BJ (cell line): Measurements from ENCODE around the gene ZNF521. TPM values are rescaled to one million over a fixed set of nuclear protein-coding genes. Genes with fewer than 3 reads are reported as not detected.

ENCODE experiments used
- CTCF ChIA-PET: fragments of 350-600 bp; formaldehyde crosslinking; extraction: SDS; loops from one replicate; lab custom pipeline; 2021; ENCODE audit warnings: antibody characterized with exemption, inconsistent platforms; lab: Yijun Ruan, JAX
- POLR2A ChIA-PET: fragments of 300-600 bp; sonication (Branson Sonifier 250); formaldehyde crosslinking; extraction: SDS; loops from one replicate; lab custom pipeline; 2021; ENCODE audit warnings: antibody characterized with exemption; lab: Charles Lee
- DNase-seq: peaks from one replicate; pipeline ENCODE4 v3.0.0-alpha.2; 2011; ENCODE audit warnings: low read depth
- H3K27me3 ChIP-seq: 2 replicates; pipeline ENCODE4 v1.6.0; 2011; ENCODE audit warnings: low read length; ENCODE audit not compliant: control insufficient read depth, insufficient read depth
- H3K36me3 ChIP-seq: 2 replicates; pipeline ENCODE4 v1.5.1; 2011; ENCODE audit warnings: low read length; ENCODE audit not compliant: control insufficient read depth, insufficient read depth
- H3K4me3 ChIP-seq: 2 replicates; pipeline ENCODE4 v1.5.1; 2011; ENCODE audit warnings: low read depth, mild to moderate bottlenecking, control low read depth, low read length
- polyA plus RNA-seq: library from polyadenylated mRNA; depleted of rRNA; stranded (reverse); fragments of >200 nt; gene quantifications from 2 replicates; pipeline ENCODE4 v1.2.3, GENCODE V29; 2011
- TF ChIP-seq, protein P1 (sequence below): IDR thresholded peaks from 2 replicates; pipeline ENCODE4 v1.5.1; 2011; ENCODE audit warnings: low read depth, mild to moderate bottlenecking, control low read depth, inconsistent platforms, low read length, moderate library complexity; ENCODE audit not compliant: insufficient read depth

Gene ZNF521
- polyA plus RNA-seq, 1 experiment: 29.3 TPM

- no peaks in the 10 kb centered on the region for H3K27me3 ChIP-seq
- POLR2A ChIA-PET: interaction anchor here (0.7 kb wide), 1 partner anchor 24 kb away, joined by 4 read pairs; no protein-coding TSS in a partner anchor
- CTCF ChIA-PET: interaction anchor here (0.7 kb wide), 1 partner anchor 572 kb away, joined by 3 read pairs; no protein-coding TSS in a partner anchor
Observed at GRCh38 chr18:25308381-25308780, 43.6 kb downstream of the ZNF521 start.

GRCh38 chr18:25307192-25307591 is 44.8 kb downstream of the ZNF521 start:
- no peak overlapping the region for H3K4me3 ChIP-seq
- H3K27me3 ChIP-seq: no peaks in the 10 kb centered on the region
- TF ChIP-seq, protein P1, sequence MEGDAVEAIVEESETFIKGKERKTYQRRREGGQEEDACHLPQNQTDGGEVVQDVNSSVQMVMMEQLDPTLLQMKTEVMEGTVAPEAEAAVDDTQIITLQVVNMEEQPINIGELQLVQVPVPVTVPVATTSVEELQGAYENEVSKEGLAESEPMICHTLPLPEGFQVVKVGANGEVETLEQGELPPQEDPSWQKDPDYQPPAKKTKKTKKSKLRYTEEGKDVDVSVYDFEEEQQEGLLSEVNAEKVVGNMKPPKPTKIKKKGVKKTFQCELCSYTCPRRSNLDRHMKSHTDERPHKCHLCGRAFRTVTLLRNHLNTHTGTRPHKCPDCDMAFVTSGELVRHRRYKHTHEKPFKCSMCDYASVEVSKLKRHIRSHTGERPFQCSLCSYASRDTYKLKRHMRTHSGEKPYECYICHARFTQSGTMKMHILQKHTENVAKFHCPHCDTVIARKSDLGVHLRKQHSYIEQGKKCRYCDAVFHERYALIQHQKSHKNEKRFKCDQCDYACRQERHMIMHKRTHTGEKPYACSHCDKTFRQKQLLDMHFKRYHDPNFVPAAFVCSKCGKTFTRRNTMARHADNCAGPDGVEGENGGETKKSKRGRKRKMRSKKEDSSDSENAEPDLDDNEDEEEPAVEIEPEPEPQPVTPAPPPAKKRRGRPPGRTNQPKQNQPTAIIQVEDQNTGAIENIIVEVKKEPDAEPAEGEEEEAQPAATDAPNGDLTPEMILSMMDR: no peak
- H3K36me3 ChIP-seq: no peaks in the 10 kb centered on the region
- ChIA-PET CTCF (interaction anchor here (0.8 kb wide), 1 partner anchor 19 kb away, joined by 3 read pairs; no protein-coding TSS in a partner anchor), POLR2A (no interaction called here)
- DNase-seq: no peak

More at GRCh38 chr18:25308381-25308780, 43.6 kb downstream of the ZNF521 start:
- no peaks in the 10 kb centered on the region for H3K36me3 ChIP-seq
- TF ChIP-seq, protein P1: no peak
- no peak for DNase-seq
- H3K4me3 ChIP-seq: no peak overlapping the region

DNA sequence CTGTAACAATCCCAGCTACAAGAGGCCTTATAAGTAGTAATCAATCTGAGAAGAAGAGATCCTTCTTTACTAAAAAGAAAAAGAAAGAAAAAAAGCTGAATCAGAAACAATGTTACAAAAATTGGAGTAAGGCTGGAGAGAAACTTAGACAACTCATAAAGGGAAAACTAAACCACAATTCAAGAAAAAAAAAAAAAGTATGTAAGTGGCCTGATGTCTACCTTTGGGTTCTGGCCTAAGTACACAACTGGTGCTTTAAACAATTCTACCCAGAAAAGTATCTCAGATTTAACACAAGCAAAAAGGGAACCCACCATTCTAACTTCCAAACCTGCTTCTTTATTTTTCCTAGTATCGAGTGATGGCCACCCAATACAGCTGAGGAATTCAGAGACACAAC is 45.3 kb downstream of the ZNF521 start:
- H3K36me3 ChIP-seq: no peaks in the 10 kb centered on the region
- CTCF ChIA-PET: interaction anchor here (0.8 kb wide), 1 partner anchor 20 kb away, joined by 3 read pairs; no protein-coding TSS in a partner anchor
- POLR2A ChIA-PET: no interaction called here
- no peaks in the 10 kb centered on the region for H3K27me3 ChIP-seq
- no peak for DNase-seq
- no peak overlapping the region for H3K4me3 ChIP-seq
- TF ChIP-seq, protein P1: no peak

DNA sequence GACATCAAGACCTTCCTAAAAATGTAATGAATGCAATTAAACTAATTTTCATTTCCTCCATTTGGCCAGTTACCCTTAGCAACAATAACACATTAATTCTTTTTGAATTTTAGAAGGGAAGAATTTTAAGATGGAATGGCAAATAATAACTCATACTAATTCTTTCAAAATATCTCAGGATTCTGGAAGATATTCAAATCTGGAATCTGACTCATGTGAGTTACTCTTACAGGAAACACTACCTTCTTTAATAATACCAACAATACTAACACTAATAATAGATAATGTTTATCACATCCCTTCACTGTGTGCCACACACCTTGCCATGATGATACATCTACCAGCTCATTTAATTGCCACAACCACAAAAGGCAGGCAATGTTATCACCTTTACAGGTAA is 46.4 kb downstream of the ZNF521 start:
- TF ChIP-seq, protein P1: no peak
- CTCF ChIA-PET: interaction anchor here (0.5 kb wide), 1 partner anchor 21 kb away, joined by 3 read pairs; no protein-coding TSS in a partner anchor
- no peak for DNase-seq
- Histone ChIP-seq H3K36me3 (no peaks in the 10 kb centered on the region), H3K4me3 (no peak overlapping the region), H3K27me3 (no peaks in the 10 kb centered on the region)
- POLR2A ChIA-PET: no interaction called here

- no peak for DNase-seq
- H3K27me3 ChIP-seq: no peaks in the 10 kb centered on the region
- H3K36me3 ChIP-seq: no peaks in the 10 kb centered on the region
- TF ChIP-seq, protein P1: no peak
- ChIA-PET POLR2A (no interaction called here), CTCF (no interaction called here)
- no peak overlapping the region for H3K4me3 ChIP-seq
Observed at GRCh38 chr18:25300492-25300891, 51.5 kb downstream of the ZNF521 start.
